Ishikawa (cell line): ENCODE data around the gene KCNK1.

Source experiments
- CEBPB ChIP-seq: IDR thresholded peaks from 2 replicates; pipeline ENCODE4 v1.6.1; 2012
- CREB1 ChIP-seq: IDR thresholded peaks from 2 replicates; pipeline ENCODE4 v1.6.1; 2012; ENCODE audit warnings: low read depth
- EP300 ChIP-seq: IDR thresholded peaks from 2 replicates; pipeline ENCODE4 v1.6.1; 2012; ENCODE audit warnings: borderline replicate concordance
- FOXM1 ChIP-seq: IDR thresholded peaks from 2 replicates; pipeline ENCODE4 v1.6.1; 2012; ENCODE audit warnings: low read depth, borderline replicate concordance
- RAD21 ChIP-seq: IDR thresholded peaks from 2 replicates; pipeline ENCODE4 v1.6.1; 2012; ENCODE audit warnings: low read depth
- TAF1 ChIP-seq: IDR thresholded peaks from 2 replicates; pipeline ENCODE4 v1.6.1; 2012; ENCODE audit warnings: low read depth, mild to moderate bottlenecking
- TCF12 ChIP-seq: IDR thresholded peaks from 2 replicates; pipeline ENCODE4 v1.6.1; 2012; ENCODE audit warnings: low read depth
- YY1 ChIP-seq: IDR thresholded peaks from 2 replicates; pipeline ENCODE4 v1.6.1; 2012; ENCODE audit warnings: low read depth
- TF ChIP-seq, protein P1 (sequence below): IDR thresholded peaks from 2 replicates; pipeline ENCODE4 v1.6.1; 2012
- TF ChIP-seq, protein P2 (sequence below): IDR thresholded peaks from 2 replicates; pipeline ENCODE4 v1.6.1; 2012; ENCODE audit warnings: low read depth, mild to moderate bottlenecking

DNA sequence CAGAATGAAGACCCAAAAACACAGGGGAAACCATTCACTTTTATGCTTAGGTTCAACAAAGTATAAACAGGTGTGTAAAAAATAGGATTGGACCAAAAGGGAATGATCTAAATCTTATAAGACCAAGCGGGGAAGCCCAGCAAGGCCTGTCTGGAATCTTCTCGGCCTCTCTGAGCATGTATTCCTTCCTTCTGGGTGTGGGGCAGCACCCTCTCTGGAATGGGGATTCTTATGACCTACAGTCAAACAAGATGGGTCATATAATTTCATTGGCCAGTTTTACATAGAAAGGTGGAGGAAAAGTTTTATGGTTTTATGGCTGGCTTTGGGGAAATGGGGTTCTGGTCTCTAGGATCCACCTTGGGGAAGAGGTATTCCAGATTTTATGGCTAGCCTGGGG lies 11.2 kb downstream of the KCNK1 start:
- TF ChIP-seq FOXM1 (no peak), CEBPB (no peak), YY1 (no peak), TCF12 (no peak), TAF1 (no peak), RAD21 (no peak), CREB1 (no peak), EP300 (no peak)
- TF ChIP-seq, protein P1, sequence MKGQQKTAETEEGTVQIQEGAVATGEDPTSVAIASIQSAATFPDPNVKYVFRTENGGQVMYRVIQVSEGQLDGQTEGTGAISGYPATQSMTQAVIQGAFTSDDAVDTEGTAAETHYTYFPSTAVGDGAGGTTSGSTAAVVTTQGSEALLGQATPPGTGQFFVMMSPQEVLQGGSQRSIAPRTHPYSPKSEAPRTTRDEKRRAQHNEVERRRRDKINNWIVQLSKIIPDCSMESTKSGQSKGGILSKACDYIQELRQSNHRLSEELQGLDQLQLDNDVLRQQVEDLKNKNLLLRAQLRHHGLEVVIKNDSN = no peak
- TF ChIP-seq, protein P2, sequence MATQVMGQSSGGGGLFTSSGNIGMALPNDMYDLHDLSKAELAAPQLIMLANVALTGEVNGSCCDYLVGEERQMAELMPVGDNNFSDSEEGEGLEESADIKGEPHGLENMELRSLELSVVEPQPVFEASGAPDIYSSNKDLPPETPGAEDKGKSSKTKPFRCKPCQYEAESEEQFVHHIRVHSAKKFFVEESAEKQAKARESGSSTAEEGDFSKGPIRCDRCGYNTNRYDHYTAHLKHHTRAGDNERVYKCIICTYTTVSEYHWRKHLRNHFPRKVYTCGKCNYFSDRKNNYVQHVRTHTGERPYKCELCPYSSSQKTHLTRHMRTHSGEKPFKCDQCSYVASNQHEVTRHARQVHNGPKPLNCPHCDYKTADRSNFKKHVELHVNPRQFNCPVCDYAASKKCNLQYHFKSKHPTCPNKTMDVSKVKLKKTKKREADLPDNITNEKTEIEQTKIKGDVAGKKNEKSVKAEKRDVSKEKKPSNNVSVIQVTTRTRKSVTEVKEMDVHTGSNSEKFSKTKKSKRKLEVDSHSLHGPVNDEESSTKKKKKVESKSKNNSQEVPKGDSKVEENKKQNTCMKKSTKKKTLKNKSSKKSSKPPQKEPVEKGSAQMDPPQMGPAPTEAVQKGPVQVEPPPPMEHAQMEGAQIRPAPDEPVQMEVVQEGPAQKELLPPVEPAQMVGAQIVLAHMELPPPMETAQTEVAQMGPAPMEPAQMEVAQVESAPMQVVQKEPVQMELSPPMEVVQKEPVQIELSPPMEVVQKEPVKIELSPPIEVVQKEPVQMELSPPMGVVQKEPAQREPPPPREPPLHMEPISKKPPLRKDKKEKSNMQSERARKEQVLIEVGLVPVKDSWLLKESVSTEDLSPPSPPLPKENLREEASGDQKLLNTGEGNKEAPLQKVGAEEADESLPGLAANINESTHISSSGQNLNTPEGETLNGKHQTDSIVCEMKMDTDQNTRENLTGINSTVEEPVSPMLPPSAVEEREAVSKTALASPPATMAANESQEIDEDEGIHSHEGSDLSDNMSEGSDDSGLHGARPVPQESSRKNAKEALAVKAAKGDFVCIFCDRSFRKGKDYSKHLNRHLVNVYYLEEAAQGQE = no peak
